DMS 273 (cell line): ENCODE data around the gene PBLD.
A peak's percentile ranks its signal among the peaks of the same experiment; 100 is the strongest.

ENCODE experiments used
- DNase-seq: peaks from one replicate; lab custom pipeline; 2025; ENCODE audit not compliant: unreplicated experiment; lab: John Stamatoyannopoulos, UW

The PBLD gene

GRCh38 chr10:68332259-68333057, at the start of gene PBLD:
Gene PBLD, minus strand, starts transcription at chr10:68332928. Its CDS starts 26,084 bp downstream, at chr10:68306844.
- peak; percentile 88 for DNase-seq

GRCh38 chr10:68371604-68372003, 38.9 kb upstream of the PBLD start:
- DNase-seq = no peak

DNA sequence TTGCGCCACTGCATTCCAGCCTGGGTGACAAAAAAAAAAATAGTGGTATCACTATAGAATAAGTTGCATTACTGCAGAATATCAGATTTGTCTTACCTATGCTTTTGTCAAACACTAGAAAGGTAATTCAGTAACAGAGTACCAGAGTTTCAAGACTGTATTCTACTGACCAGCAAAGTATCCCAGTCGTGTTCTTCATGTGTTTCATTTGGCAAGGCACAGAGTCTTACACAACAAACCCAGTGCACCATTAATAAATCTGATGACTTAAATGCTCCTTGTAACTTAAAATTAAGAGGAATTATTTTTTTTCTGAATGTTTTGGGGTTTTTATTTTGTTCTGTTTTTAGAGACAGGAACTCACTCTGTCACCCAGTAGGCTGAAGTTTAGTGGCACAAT, 34.4 kb upstream of the PBLD start:
- DNase-seq = no peak

DNA sequence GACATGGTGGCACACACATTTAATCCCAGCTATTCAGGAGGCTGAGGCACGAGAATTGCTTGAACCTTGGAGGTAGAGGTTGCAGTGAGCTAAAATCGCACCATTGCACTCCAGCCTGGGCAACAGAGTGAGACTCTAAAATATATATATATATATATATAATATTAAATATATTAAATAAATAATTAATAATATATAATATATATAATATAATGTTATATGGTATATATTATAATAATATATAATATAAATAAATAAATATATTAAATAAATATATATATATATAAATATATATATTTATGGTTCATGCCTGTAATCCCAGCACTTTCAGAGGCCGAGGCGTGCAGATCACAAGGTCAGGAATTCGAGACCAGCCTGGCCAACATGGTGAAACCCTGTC, 33.9 kb upstream of the PBLD start:
- DNase-seq = no peak

- DNase-seq = no peak
Measured at GRCh38 chr10:68365611-68366010, 32.9 kb upstream of the PBLD start.

GRCh38 chr10:68364101-68364886, 31.6 kb upstream of the PBLD start:
- DNase-seq = no peak

DNA sequence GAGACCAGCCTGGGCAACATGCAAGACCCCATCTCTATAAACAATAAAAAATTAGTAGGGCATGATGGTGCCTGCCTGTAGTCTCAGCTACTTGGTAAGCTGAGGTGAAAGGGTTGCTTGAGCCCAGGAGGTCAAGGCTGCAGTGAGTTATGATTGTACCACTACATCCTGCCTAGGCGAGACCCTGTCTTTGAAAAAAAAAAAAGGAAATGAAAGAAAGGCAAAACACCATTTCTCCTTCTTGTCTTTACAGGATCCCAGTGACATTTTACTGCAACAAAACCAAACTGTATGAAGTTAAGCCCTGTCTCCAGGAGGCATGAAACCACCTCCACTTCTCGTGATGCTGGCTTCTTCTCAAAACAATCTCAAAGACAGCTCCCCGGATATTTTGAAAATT, 29.9 kb upstream of the PBLD start:
- no peak for DNase-seq

- DNase-seq = no peak
Measured at GRCh38 chr10:68359189-68359588, 26.5 kb upstream of the PBLD start.

DNA sequence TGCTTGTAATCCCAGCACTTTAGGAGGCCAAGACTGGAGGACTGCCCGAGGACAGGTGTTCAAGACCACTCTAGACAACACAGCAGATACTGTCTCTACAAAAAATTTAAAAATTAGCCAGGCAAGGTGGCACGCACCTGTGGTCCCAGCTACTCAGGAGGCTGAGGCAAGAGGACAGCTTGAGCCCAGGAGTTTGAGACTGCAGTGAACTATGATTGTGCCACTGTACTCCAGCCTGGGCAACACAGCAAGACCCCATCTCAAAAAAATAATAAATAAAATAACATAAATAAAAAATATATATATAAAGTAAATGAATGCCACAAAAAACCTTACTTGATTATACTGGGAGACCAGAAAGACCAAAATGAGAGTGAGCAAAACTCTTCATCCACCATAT, 20.8 kb upstream of the PBLD start:
- DNase-seq = no peak

- DNase-seq = peak; percentile 64
Measured at GRCh38 chr10:68348265-68348741, 15.6 kb upstream of the PBLD start.

DNA sequence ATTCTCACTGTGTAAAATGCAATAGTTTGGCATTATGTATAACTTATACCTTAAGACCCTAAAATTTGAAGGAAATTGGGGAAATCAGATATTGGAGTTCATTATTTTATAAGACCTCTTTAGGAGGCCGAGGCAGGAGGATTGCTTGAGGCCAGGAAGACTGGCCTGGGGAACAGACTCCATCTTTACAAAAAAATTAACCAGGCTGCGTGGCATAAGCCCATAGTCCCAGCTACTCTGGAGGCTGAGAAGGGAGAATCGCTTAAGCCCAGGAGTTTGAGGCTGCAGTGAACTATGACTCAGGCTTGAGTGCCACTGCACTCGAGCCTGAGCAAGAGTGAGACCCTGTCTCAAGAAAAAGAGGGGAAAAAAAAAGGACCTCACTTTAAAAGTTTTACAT, 14.0 kb upstream of the PBLD start:
- DNase-seq = no peak

DNA sequence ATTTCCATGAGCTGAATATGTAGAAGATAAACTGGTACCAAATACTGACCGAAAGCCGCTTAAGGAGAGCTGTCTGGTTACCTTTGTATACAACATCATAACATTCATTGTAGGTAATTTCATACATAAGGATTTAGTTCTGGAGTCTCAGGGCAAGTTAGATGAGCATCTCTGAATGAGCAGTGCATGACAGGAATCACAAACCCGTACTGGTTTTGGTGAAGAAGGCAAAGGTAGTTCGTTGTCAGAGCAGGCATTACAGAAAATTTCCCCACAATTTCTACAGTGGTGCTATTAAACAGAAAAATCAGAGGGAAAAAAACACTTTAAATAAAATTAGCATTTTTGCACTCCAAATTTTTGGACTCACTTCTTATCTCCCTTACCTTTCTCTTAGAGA, 12.9 kb upstream of the PBLD start:
- no peak for DNase-seq

- no peak for DNase-seq
Measured at GRCh38 chr10:68342909-68343516, 10.3 kb upstream of the PBLD start.

DNA sequence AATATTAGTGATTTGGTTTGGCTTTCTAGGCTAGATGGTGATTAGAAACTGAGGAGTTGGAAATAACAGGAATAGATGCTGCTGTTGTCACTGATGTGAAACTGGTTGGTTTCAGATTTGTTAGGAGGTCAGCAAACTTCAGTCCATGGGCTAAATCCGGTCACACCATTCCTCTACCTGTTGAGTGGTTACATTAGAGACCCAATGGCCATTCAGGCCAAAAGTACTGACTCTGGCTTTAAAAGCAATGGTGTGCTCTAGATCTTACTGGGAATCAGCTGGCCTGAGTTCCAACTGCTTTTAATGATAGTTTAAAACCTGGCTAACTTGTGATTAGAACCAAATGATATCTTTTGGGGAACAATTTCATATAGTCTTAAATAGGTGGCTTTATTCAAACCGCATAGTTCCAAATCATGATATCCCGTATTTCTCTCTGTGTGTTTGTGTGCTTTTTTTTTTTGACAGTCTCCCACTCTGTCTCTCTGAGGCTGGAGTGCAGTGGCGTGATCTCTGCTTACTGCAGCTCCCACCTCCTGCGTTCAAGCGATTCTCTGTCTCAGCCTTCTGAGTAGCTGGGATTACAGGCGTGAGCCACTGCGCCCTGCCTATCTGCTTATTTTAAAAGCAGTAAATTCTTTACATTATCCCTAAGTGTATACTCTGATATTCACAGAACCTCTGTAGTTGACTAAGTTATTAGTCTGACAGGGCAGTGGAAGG, 7.8 kb upstream of the PBLD start:
- no peak for DNase-seq

DNA sequence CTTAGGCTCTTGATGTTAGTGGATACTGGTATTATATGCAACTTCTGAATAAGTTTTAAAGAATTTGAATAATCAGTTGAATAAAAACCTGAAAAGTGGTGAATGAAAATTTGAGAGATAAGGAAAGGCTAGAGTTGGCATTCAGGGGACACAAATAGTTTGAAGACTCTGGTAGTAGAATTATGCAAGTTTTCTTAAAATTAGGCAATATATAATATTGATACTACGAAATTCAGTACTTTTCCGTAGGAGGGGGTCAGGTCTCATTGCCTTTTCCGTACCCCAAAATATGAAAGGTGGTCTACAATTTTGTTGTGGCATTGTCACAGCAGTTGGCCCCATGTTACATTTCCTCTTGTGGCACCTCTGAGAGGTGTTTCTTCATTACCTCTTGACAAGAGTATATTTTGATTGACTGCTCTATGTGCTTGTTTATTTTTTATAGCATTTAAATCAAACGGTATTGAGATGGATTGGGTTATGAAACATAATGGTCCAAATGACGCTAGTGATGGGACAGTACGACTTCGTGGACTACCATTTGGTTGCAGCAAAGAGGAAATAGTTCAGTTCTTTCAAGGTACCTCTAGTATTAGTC, 4.1 kb upstream of the PBLD start:
- DNase-seq = no peak

DNA sequence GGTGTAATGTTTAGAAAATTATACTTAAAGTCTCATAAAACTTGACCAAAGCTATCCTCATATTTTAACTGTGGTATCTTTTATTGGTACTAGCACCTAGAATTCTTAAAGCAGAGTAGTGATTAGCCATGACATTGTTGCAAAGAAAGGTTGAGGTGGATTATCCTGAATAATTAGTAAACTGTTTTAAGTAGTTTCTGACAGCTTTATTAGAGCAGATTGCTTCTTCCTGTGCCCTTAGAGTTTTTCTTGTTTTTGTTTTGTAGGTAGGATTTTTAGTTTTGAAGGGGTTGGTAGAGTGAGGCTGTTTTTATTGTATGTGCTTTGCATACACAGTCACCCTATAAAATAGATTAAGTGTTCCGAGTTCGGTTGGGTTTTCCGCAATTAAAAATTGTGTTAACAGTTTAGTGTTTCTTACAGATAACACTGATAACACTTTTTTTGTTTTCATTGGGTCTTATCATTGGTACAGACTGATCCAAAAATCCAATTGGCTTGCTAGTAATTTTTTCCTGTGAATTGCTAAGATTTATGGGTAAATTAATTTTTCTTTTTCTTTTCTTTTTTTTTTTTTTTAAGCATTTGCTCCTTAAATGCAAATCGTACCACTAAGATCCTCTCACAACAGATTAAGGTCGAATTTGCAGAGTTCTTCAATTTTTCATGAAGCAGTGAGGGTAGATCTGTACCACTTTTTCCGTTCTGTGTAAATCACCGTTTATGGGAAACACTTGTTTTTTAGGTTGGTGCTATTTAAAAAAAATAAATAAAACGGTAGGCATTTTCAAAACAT, 2.1 kb upstream of the PBLD start:
- DNase-seq = no peak

DNA sequence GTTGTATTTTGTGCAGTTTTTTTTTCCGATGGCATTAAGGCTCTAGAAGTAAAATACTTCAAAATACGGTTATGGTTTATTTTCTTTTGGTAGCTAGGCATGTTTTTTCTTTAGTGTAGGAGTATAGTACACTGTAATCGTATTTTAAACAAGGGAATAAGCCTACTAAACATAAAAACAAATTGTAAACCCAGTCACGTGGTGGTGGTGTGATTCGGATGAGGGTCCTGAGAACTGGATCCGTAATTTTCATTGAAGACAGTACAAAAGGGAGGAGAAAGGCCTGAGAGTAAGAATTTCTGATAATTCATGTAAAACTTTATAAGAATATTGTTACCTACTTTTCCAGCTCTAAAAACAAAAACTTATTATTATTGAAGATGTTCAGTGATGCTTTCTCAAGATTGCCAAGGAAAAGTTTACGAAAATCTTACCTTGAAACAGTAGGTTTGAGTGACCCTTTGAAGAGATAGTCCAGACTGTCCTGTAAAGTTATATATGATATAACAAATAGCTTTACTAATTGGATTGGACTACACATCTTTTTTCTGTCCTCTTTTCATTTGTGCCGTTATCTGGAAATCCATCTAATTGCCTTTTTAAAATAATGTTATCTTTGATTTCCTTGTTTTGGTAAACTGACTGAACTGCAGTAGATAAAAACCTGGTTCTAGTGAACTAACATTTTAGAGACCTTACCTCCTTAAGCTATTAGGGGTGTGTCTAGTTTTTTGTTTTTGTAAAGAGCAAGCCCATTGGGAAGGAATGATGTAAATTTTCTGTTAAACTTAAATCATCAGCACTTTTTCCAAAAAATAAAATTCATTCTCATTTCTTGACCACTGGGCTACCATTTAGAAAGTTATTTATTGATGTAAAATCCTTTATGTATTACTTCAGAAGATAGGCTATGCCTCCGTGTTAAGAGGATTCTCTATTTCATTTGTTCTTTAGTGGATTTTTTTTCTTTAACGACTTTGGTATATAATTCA, 1.0 kb upstream of the PBLD start:
- DNase-seq = peak; percentile 13

- DNase-seq = no peak
Measured at GRCh38 chr10:68333058-68333395, 299 bp upstream of the PBLD start.
